Ovary (tissue), 9 donors: ENCODE results near the gene OR8B8. TPM values are rescaled to one million over a fixed set of nuclear protein-coding genes. Genes with fewer than 3 reads are reported as not detected.
"Not testable (repeated sequence)": the region's sequence is repeated elsewhere in the genome, so short reads cannot be mapped to it uniquely, and the experiment has no call there.

Experiments used
- DNase-seq, 5 donors: peaks; one replicate each; pipeline ENCODE4 v3.0.0-alpha.2; 2019 to 2020
- H3K27ac ChIP-seq, 2 donors: fragments of 200-600 bp; one replicate each; pipeline versions ENCODE4 v1.5.1 to v1.8.0; 2019 to 2022
- H3K27me3 ChIP-seq: fragments of 200-600 bp; one replicate; pipeline ENCODE4 v1.8.0; 2022
- H3K36me3 ChIP-seq: fragments of 200-600 bp; sonication (generic); one replicate; pipeline ENCODE4 v1.5.1; 2019
- H3K4me1 ChIP-seq: one replicate; pipeline ENCODE4 v1.8.1; 2013; ENCODE audit warnings: mild to moderate bottlenecking, moderate library complexity; ENCODE audit not compliant: insufficient read depth
- H3K4me3 ChIP-seq: fragments of 200-600 bp; sonication (generic); one replicate; pipeline ENCODE4 v1.5.1; 2017
- H3K9me3 ChIP-seq, 2 donors: fragments of 200-600 bp in 1 of 2; sonication (generic) in 1 of 2; one replicate each; pipeline versions ENCODE4 v1.5.1 to v1.8.1; 2013 to 2019; ENCODE audit warnings: mild to moderate bottlenecking in 1 of 2, moderate library complexity in 1 of 2
- EP300 ChIP-seq: sonication (generic); formaldehyde crosslinking; IDR thresholded peaks from one replicate; pipeline ENCODE4 v1.6.1; 2017; ENCODE audit warnings: antibody characterized with exemption
- POLR2A ChIP-seq: fragments of 450-650 bp; IDR thresholded peaks from one replicate; pipeline ENCODE4 v1.6.1; 2017; ENCODE audit warnings: antibody characterized with exemption, mild to moderate bottlenecking, moderate library complexity
- WGBS, 3 donors: extraction: QIAGEN DNeasy Blood & Tissue Kit in 1 of 3; methylation state at CpG; one replicate each; pipeline versions ENCODE4 v1.1.5 to v1.1.7; 2013 to 2017; 5-methylcytosine and 5-hydroxymethylcytosine counted together
- intact Hi-C, 4 donors: fragments of 100-400 bp; cut with DNase I; formaldehyde crosslinking; loops; one replicate each; pipeline versions ENCODE4 v1.11.0 to v1.15.1; 2022 to 2023
- polyA plus RNA-seq, 2 donors: library from polyadenylated mRNA; stranded (reverse); fragments of 200-250 nt in 1 of 2; fragments of 350-450 nt in 1 of 2; fragmentation: Illumina TruSeq in 1 of 2; extraction: RNeasy Lipid Tissue Mini Kit (QIAGEN cat#74804) in 1 of 2; gene quantifications; one replicate each; pipeline ENCODE4 v1.2.3, GENCODE V29; 2013 to 2014
- total RNA-seq, 7 donors: library from RNA; depleted of rRNA in 2 of 7; stranded (reverse); fragments of >200 nt in 2 of 7; fragmentation: NEBNext Ultra II Directional in 3 of 7; extraction: Animal tissue kit (Norgen Biotek cat#: 25700) in 3 of 7; gene quantifications; one replicate each; pipeline versions ENCODE4 v1.1.0 to v1.2.4, GENCODE V29; 2016 to 2023
- TF ChIP-seq, protein P1 (sequence below), 3 donors: fragments of 450-650 bp in 2 of 3; fragments of 200-600 bp in 1 of 3; IDR thresholded peaks; one replicate each; pipeline versions ENCODE4 v1.5.1 to v1.8.0; 2016 to 2022; ENCODE audit warnings: antibody characterized with exemption in 3 of 3, mild to moderate bottlenecking in 1 of 3
- donor health status: DM: no; HTN: no; CAD: no; lungs with moderate emphysema.
- donor health status: DM: no; HTN: no; CAD: no.
- donor health status: Bipolar disorder and iron deficiency.
- donor health status: DM: yes; HTN: yes; CAD: no.
- donor health status: DM: no; HTN: no; CAD: no.
- donor health status: DM: yes; HTN: yes; CAD: no.

The OR8B8 gene
- total and polyA plus RNA-seq, 9 donors = not detected

DNA sequence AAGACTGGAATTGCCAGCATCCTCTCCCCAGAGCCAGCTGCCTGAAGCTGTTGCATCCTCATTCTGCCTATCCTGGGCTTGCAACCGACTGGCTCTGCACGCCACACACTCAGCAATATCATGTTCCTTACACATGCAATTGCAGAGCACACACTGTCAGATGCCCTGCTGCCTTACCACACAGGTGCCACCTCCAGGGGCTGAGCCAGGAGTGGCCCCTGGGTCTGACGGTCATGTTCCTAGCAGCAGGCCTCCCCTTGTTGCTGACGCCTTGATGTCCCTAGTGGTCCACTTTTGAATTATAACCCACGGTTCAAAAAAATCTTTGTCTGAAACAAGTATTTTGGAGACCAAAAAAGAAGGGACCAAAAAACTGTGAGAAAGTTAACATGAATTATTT is 18.5 kb upstream of the OR8B8 start:
- intact Hi-C loops = no loop called here
- Histone ChIP-seq H3K4me1 (no peaks in the 10 kb centered on the region), H3K4me3 (no peak overlapping the region), H3K9me3 (no peaks in the 10 kb centered on the region), H3K27me3 (no peaks in the 10 kb centered on the region), H3K27ac (no peak overlapping the region), H3K36me3 (no peaks in the 10 kb centered on the region)
- 71 to 75% (median 72%) methylated on average over 5 of the region's 5 CpGs for WGBS, 3 donors
- TF ChIP-seq EP300 = no peak
- TF ChIP-seq, protein P1, sequence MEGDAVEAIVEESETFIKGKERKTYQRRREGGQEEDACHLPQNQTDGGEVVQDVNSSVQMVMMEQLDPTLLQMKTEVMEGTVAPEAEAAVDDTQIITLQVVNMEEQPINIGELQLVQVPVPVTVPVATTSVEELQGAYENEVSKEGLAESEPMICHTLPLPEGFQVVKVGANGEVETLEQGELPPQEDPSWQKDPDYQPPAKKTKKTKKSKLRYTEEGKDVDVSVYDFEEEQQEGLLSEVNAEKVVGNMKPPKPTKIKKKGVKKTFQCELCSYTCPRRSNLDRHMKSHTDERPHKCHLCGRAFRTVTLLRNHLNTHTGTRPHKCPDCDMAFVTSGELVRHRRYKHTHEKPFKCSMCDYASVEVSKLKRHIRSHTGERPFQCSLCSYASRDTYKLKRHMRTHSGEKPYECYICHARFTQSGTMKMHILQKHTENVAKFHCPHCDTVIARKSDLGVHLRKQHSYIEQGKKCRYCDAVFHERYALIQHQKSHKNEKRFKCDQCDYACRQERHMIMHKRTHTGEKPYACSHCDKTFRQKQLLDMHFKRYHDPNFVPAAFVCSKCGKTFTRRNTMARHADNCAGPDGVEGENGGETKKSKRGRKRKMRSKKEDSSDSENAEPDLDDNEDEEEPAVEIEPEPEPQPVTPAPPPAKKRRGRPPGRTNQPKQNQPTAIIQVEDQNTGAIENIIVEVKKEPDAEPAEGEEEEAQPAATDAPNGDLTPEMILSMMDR (IDR thresholded peaks at IDR 0.05) = no peak
- no peak for TF ChIP-seq POLR2A
- DNase-seq = no peak

DNA sequence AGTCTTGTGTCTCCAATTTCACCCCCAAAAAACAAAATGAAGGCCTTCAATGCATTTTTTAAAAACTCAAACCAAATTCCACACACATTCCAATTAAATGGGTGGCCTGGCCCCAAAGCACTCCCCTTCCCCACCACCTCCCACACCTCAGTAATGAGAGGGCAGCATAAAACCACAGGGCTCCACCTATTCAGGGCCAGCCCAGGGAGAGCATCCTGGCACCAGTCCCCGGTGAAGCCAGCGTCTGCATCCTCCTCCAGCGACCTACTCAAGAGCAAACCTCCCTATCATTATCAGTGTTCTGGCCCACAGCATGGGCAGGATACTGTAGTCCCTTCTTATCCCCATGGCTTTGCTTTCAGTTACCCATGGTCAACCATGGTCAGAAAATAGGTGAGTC is 17.8 kb upstream of the OR8B8 start:
- no peak overlapping the region for H3K27ac ChIP-seq
- 24 to 41% (median 33%) methylated on average over 3 of the region's 3 CpGs for WGBS, 3 donors
- H3K4me3 ChIP-seq = no peak overlapping the region
- no peaks in the 10 kb centered on the region for H3K9me3 ChIP-seq
- intact Hi-C loops = no loop called here
- H3K4me1 ChIP-seq = no peaks in the 10 kb centered on the region
- no peak for TF ChIP-seq EP300
- TF ChIP-seq POLR2A = no peak
- TF ChIP-seq, protein P1 (IDR thresholded peaks at IDR 0.05) = no peak
- no peaks in the 10 kb centered on the region for H3K27me3 ChIP-seq
- no peaks in the 10 kb centered on the region for H3K36me3 ChIP-seq
- no peak for DNase-seq

GRCh38 chr11:124460459-124460858 is 15.0 kb upstream of the OR8B8 start:
- no peaks in the 10 kb centered on the region for H3K4me1 ChIP-seq
- H3K36me3 ChIP-seq = no peaks in the 10 kb centered on the region
- no peak for TF ChIP-seq POLR2A
- no peak overlapping the region for H3K27ac ChIP-seq
- intact Hi-C loops = no loop called here
- H3K9me3 ChIP-seq = no peaks in the 10 kb centered on the region
- 89 to 92% (median 90%) methylated on average over 1 of the region's 1 CpG for WGBS, 3 donors
- H3K4me3 ChIP-seq = no peak overlapping the region
- DNase-seq = no peak
- H3K27me3 ChIP-seq = no peaks in the 10 kb centered on the region

- DNase-seq, H3K4me3 ChIP-seq, intact Hi-C loops, H3K27me3 ChIP-seq, H3K27ac ChIP-seq, H3K4me1 ChIP-seq, H3K36me3 ChIP-seq, H3K9me3 ChIP-seq: not testable (repeated sequence)
- 82 to 92% (median 86%) methylated on average over 7 of the region's 7 CpGs for WGBS, 3 donors
Observed at GRCh38 chr11:124459379-124459778, 13.9 kb upstream of the OR8B8 start.

- TF ChIP-seq EP300 (no peak), POLR2A (no peak)
- TF ChIP-seq, protein P1 (IDR thresholded peaks at IDR 0.05) = no peak
- Histone ChIP-seq H3K4me1 (no peaks in the 10 kb centered on the region), H3K27me3 (no peaks in the 10 kb centered on the region), H3K36me3 (no peaks in the 10 kb centered on the region), H3K9me3 (no peaks in the 10 kb centered on the region), H3K4me3 (no peak overlapping the region), H3K27ac (no peak overlapping the region)
- WGBS, 3 donors = 35 to 55% (median 36%) methylated on average over 2 of the region's 2 CpGs
- intact Hi-C loops = no loop called here
- DNase-seq = no peak
Observed at GRCh38 chr11:124454552-124454951, 9.1 kb upstream of the OR8B8 start.

- Histone ChIP-seq H3K4me1 (no peaks in the 10 kb centered on the region), H3K27me3 (no peaks in the 10 kb centered on the region), H3K9me3 (no peaks in the 10 kb centered on the region), H3K4me3 (no peak overlapping the region), H3K36me3 (no peaks in the 10 kb centered on the region), H3K27ac (no peak overlapping the region)
- no peak for DNase-seq
- TF ChIP-seq, protein P1 (IDR thresholded peaks at IDR 0.05) = no peak
- TF ChIP-seq EP300 (no peak), POLR2A (no peak)
- WGBS, 3 donors = 52 to 67% (median 57%) methylated on average over 1 of the region's 1 CpG
- intact Hi-C loops = no loop called here
Observed at GRCh38 chr11:124446916-124447315, 1.4 kb upstream of the OR8B8 start.
